Measurements from ENCODE around the gene ADAMTS17.

Gene ADAMTS17

GRCh38 chr15:100101426-100102089 is 240.2 kb downstream of the ADAMTS17 start:
- H3K4me3 ChIP-seq (ENCODE audit: low read depth, low read length): no peak overlapping the region
- TF ChIP-seq CTCF (IDR thresholded peaks at IDR 0.05; ENCODE audit: low read depth, low read length): no peak

GRCh38 chr15:100100926-100101325 is 240.8 kb downstream of the ADAMTS17 start:
- no peak for TF ChIP-seq CTCF (IDR thresholded peaks at IDR 0.05; ENCODE audit: low read depth, low read length)

DNA sequence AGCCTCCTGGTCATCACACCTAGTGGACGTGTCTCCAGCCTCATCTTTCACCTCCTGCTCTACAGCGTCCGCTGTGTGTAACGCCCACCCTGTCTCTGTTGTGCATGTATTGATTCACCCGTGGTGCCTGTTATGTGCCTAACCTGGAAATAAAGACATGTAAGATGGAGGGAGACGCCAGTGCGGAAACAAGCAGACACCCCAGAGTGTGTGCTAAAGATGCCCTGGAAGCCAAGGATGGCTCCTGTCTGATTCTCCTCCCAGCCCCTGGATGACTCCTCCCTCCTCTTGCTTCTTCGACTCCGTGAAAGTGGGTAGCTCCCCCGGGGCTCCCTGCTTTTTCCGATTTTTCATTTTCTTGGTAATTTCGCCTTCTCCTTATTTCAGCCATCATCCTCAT is 241.8 kb downstream of the ADAMTS17 start:
- H3K4me3 ChIP-seq (ENCODE audit: low read depth, low read length): no peak overlapping the region
- TF ChIP-seq CTCF (IDR thresholded peaks at IDR 0.05; ENCODE audit: low read depth, low read length): no peak

More at GRCh38 chr15:100100926-100101325, 240.8 kb downstream of the ADAMTS17 start:
- H3K4me3 ChIP-seq (ENCODE audit: low read depth, low read length): no peak overlapping the region

GRCh38 chr15:100098705-100099104 is 243.1 kb downstream of the ADAMTS17 start:
- TF ChIP-seq CTCF (IDR thresholded peaks at IDR 0.05; ENCODE audit: low read depth, low read length): no peak

GRCh38 chr15:100097342-100098127 is 244.2 kb downstream of the ADAMTS17 start:
- no peak overlapping the region for H3K4me3 ChIP-seq (ENCODE audit: low read depth, low read length)
- no peak for TF ChIP-seq CTCF (IDR thresholded peaks at IDR 0.05; ENCODE audit: low read depth, low read length)

More at GRCh38 chr15:100098705-100099104, 243.1 kb downstream of the ADAMTS17 start:
- H3K4me3 ChIP-seq (ENCODE audit: low read depth, low read length): no peak overlapping the region

- H3K4me3 ChIP-seq (ENCODE audit: low read depth, low read length): no peak overlapping the region
- TF ChIP-seq CTCF (IDR thresholded peaks at IDR 0.05; ENCODE audit: low read depth, low read length): no peak
Measured at GRCh38 chr15:100096700-100097099, 245.1 kb downstream of the ADAMTS17 start.

DNA sequence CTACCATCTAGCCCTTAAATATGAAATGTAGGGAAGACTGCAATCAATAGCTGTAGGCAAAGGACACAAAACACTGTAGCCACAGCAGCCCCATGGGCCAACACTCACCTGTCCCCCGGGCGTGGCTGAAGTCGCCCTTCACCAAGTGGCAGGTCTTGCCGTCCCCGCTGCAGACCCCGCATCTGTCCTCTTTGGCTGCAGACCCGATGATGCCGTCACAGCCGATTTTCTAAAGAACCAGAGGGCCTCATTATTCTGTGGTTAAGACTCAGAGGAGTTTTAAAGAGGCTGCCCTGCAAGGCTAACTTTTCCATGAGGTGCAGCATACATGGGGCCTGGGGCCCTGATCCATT is 245.6 kb downstream of the ADAMTS17 start:
- H3K4me3 ChIP-seq (ENCODE audit: low read depth, low read length): no peak overlapping the region
- no peak for TF ChIP-seq CTCF (IDR thresholded peaks at IDR 0.05; ENCODE audit: low read depth, low read length)
